Measurements from ENCODE around the gene ZP2.

DNA sequence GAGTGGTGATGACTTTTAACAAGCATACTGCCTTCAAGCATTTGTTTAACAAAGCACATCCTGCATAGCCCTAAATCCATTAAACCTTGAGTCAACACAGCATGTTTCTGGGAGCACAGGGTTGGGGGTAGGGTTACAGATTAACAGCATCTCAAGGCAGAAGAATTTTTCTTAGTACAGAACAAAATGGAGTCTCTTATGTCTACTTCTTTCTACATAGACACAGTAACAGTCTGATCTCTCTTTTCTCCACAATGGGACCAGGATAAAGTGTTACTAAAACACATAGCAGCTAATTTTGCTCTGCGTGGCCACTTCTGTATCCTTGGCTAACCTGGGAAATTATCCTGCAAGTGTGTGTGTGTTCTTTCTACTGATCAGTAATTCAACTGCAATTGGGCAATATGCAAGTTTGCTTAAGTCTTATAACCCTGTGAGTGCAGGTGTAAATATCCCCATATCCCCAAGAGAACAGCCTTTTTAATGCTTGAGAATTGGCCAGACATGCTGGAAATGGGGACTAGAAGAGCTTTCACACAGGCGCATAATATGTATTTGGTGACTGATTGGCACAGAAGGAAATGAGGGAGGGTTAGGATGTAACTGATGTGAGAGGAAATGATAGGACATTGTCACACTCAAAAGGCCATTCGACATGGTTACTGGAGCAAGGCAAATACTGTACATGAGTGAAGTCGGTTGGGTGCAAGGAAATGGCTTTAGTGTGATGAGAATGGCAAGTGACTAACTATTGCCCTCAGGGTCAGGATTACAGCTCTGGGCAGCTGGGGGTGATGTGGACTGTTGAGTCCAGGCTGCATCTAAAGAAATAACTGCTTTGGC, 11.3 kb upstream of the ZP2 start:
- TF ChIP-seq, protein P1, sequence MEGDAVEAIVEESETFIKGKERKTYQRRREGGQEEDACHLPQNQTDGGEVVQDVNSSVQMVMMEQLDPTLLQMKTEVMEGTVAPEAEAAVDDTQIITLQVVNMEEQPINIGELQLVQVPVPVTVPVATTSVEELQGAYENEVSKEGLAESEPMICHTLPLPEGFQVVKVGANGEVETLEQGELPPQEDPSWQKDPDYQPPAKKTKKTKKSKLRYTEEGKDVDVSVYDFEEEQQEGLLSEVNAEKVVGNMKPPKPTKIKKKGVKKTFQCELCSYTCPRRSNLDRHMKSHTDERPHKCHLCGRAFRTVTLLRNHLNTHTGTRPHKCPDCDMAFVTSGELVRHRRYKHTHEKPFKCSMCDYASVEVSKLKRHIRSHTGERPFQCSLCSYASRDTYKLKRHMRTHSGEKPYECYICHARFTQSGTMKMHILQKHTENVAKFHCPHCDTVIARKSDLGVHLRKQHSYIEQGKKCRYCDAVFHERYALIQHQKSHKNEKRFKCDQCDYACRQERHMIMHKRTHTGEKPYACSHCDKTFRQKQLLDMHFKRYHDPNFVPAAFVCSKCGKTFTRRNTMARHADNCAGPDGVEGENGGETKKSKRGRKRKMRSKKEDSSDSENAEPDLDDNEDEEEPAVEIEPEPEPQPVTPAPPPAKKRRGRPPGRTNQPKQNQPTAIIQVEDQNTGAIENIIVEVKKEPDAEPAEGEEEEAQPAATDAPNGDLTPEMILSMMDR (IDR thresholded peaks at IDR 0.05; ENCODE audit: low read depth, low read length, missing input control), result no peak
- no peak for TF ChIP-seq RAD21 (IDR thresholded peaks at IDR 0.05)
- TF ChIP-seq, protein P2, sequence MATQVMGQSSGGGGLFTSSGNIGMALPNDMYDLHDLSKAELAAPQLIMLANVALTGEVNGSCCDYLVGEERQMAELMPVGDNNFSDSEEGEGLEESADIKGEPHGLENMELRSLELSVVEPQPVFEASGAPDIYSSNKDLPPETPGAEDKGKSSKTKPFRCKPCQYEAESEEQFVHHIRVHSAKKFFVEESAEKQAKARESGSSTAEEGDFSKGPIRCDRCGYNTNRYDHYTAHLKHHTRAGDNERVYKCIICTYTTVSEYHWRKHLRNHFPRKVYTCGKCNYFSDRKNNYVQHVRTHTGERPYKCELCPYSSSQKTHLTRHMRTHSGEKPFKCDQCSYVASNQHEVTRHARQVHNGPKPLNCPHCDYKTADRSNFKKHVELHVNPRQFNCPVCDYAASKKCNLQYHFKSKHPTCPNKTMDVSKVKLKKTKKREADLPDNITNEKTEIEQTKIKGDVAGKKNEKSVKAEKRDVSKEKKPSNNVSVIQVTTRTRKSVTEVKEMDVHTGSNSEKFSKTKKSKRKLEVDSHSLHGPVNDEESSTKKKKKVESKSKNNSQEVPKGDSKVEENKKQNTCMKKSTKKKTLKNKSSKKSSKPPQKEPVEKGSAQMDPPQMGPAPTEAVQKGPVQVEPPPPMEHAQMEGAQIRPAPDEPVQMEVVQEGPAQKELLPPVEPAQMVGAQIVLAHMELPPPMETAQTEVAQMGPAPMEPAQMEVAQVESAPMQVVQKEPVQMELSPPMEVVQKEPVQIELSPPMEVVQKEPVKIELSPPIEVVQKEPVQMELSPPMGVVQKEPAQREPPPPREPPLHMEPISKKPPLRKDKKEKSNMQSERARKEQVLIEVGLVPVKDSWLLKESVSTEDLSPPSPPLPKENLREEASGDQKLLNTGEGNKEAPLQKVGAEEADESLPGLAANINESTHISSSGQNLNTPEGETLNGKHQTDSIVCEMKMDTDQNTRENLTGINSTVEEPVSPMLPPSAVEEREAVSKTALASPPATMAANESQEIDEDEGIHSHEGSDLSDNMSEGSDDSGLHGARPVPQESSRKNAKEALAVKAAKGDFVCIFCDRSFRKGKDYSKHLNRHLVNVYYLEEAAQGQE (IDR thresholded peaks at IDR 0.05), result no peak
- TF ChIP-seq EGR1 (IDR thresholded peaks at IDR 0.05; ENCODE audit: low read depth in 2 of 2), result no peak
- TF ChIP-seq TAF1 (conservative IDR thresholded peaks at IDR 0.05), result no peak
- TF ChIP-seq GABPA (IDR thresholded peaks at IDR 0.05 in 1 of 2, conservative IDR thresholded peaks at IDR 0.05 in 1 of 2), result no peak
